A549 (cell line): ENCODE measurements around the gene TWIST2. TPM values are rescaled to one million over a fixed set of nuclear protein-coding genes. Genes with fewer than 3 reads are reported as not detected.

ENCODE experiments used
- ATAC-seq, 2 experiments: fragments of 200-7000 bp in 1 of 2; fragments of >200 bp in 1 of 2; cut with Nextera tagmentation in 1 of 2; cut with Tn5 transposase in 1 of 2; 3 replicates each; pipeline versions ENCODE4 v1.8.0 to v1.9.1; 2018 to 2020; ENCODE audit warnings: mild to moderate bottlenecking in 1 of 2, moderate library complexity in 1 of 2
- CTCF ChIA-PET: fragments of 300-600 bp; sonication (Branson Sonifier 250); formaldehyde crosslinking; extraction: SDS; loops from one replicate; lab custom pipeline; 2021; ENCODE audit warnings: antibody characterized with exemption, inconsistent platforms; lab: Yijun Ruan, JAX
- POLR2A ChIA-PET: fragments of 350-600 bp; formaldehyde crosslinking; extraction: SDS; loops from one replicate; lab custom pipeline; 2021; ENCODE audit warnings: antibody characterized with exemption, inconsistent platforms; lab: Yijun Ruan, JAX
- DNase-seq, 2 experiments: peaks; one replicate each; pipeline versions ENCODE4 v3.0.0 to v3.0.0-alpha.2; 2011 to 2016; ENCODE audit warnings: low read depth in 1 of 2, low spot score in 1 of 2
- FAIRE-seq: peaks from 2 replicates; lab custom pipeline; 2011; peaks lifted over from hg19 to GRCh38; lab: Jason Lieb, UNC
- H3K27ac ChIP-seq, 2 experiments: fragments of >200 bp; sonication (Bioruptor Twin); formaldehyde crosslinking; 3 replicates each; pipeline ENCODE4 v1.5.1; 2016 to 2017
- H3K4me1 ChIP-seq: fragments of >200 bp; sonication (Bioruptor Twin); formaldehyde crosslinking; 3 replicates; pipeline ENCODE4 v1.6.1; 2016
- H3K4me2 ChIP-seq: fragments of >200 bp; sonication (Bioruptor Twin); formaldehyde crosslinking; 3 replicates; pipeline ENCODE4 v1.6.1; 2016
- H3K4me3 ChIP-seq: fragments of >200 bp; sonication (Bioruptor Twin); formaldehyde crosslinking; 3 replicates; pipeline ENCODE4 v1.5.1; 2016
- H3K9me3 ChIP-seq: fragments of >200 bp; sonication (Bioruptor Twin); formaldehyde crosslinking; 3 replicates; pipeline ENCODE4 v1.6.1; 2016
- BCL3 ChIP-seq: fragments of >200 bp; sonication (Bioruptor Twin); formaldehyde crosslinking; IDR thresholded peaks from 3 replicates; pipeline ENCODE4 v1.6.1; 2016
- CHD2 ChIP-seq: fragments of 150-350 bp; IDR thresholded peaks from 2 replicates; pipeline ENCODE4 v1.6.1; 2014; ENCODE audit warnings: low read length; ENCODE audit not compliant: partially characterized antibody
- ELK1 ChIP-seq: fragments of 150-350 bp; IDR thresholded peaks from 2 replicates; pipeline ENCODE4 v1.6.1; 2014; ENCODE audit warnings: low read depth, mild to moderate bottlenecking, low read length
- EP300 ChIP-seq, 2 experiments: fragments of >200 bp; sonication (Bioruptor Twin); formaldehyde crosslinking; IDR thresholded peaks; 2 replicates in 1 of 2; 3 replicates in 1 of 2; pipeline ENCODE4 v1.6.1; 2016 to 2017
- ESRRA ChIP-seq: fragments of 150-350 bp; IDR thresholded peaks from 2 replicates; pipeline ENCODE4 v1.6.1; 2014; ENCODE audit warnings: mild to moderate bottlenecking, low read length, borderline replicate concordance
- GATA3 ChIP-seq: IDR thresholded peaks from 2 replicates; pipeline ENCODE4 v1.6.1; 2012; ENCODE audit warnings: borderline replicate concordance
- HEYL ChIP-seq: fragments of 250-450 bp; sonication (Bioruptor Pico); IDR thresholded peaks from 2 replicates; pipeline ENCODE4 v1.8.0; 2021; ENCODE audit warnings: mild to moderate bottlenecking, moderate library complexity
- KDM5A ChIP-seq: fragments of 200-600 bp; sonication (generic); IDR thresholded peaks from 2 replicates; pipeline ENCODE4 v1.6.1; 2016; ENCODE audit warnings: antibody characterized with exemption, mild to moderate bottlenecking
- MAFK ChIP-seq: fragments of 450-650 bp; IDR thresholded peaks from 2 replicates; pipeline ENCODE4 v1.6.1; 2014; ENCODE audit not compliant: partially characterized antibody
- MYC ChIP-seq: IDR thresholded peaks from 2 replicates; pipeline ENCODE4 v1.6.1; 2012; ENCODE audit warnings: mild to moderate bottlenecking, inconsistent platforms, low read length, improper control_type of control experiment, borderline replicate concordance
- POLR2AphosphoS2 ChIP-seq: conservative IDR thresholded peaks from 2 replicates; pipeline ENCODE4 v1.6.1; 2012; ENCODE audit warnings: low read length, improper control_type of control experiment, inconsistent platforms
- REST ChIP-seq: fragments of 200-600 bp; sonication (generic); IDR thresholded peaks from 2 replicates; pipeline ENCODE4 v1.6.1; 2016; ENCODE audit warnings: antibody characterized with exemption, mild to moderate bottlenecking, moderate library complexity
- SMC3 ChIP-seq: fragments of >200 bp; sonication (Bioruptor Twin); formaldehyde crosslinking; IDR thresholded peaks from 3 replicates; pipeline ENCODE4 v1.6.1; 2018; ENCODE audit warnings: inconsistent platforms
- TP53 ChIP-seq: fragments of 250-450 bp; sonication (Bioruptor Pico); IDR thresholded peaks from 2 replicates; pipeline ENCODE4 v1.5.0; 2021; ENCODE audit warnings: mild to moderate bottlenecking, moderate library complexity
- WGBS: methylation state at CpG from one replicate; pipeline ENCODE4 v1.1.6; 2017; ENCODE audit errors: missing lambda C conversion rate; 5-methylcytosine and 5-hydroxymethylcytosine counted together
- polyA plus RNA-seq, 4 experiments: library from polyadenylated mRNA; depleted of rRNA in 3 of 4; stranded (reverse); fragments of >200 nt; fragmentation: RNase III in 1 of 4; extraction: RNeasy Plus Mini Kit Qiagen cat#74134 plus additional on column Dnase treatment in 1 of 4; gene quantifications; 2 replicates in 3 of 4; 3 replicates in 1 of 4; pipeline ENCODE4 v1.2.3, GENCODE V29; 2011 to 2017
- TF ChIP-seq, protein P1 (sequence below): fragments of >200 bp; sonication (Bioruptor Twin); formaldehyde crosslinking; IDR thresholded peaks from 2 replicates; pipeline ENCODE4 v1.6.1; 2016
- TF ChIP-seq, protein P2 (sequence below): fragments of 450-650 bp; IDR thresholded peaks from 2 replicates; pipeline ENCODE4 v1.6.1; 2014; ENCODE audit warnings: antibody characterized with exemption

Gene TWIST2
- polyA plus RNA-seq, 2 of the 4 experiments (the other 2 are of a cell fraction) = 7.1 to 8.2 TPM

DNA sequence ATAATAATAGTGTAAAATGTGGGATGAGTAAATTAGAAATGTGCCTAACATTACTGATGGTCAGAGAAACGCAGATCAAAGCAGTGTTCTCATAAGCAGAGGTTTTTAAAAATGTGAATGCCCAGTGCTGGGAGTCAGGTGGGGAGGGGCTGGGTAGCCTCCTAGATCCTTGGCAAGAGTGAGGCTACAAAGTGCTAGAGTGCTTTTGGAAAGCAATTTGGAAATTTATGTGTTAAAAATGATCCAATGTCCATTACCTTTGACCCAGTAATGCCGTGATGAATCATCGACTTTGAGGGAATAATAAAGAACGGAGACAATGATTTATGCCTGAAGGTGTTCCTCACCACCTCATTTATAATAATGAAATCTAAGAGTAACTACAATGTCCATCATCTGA is 44.9 kb upstream of the TWIST2 start:
- DNase-seq = no peak
- Histone ChIP-seq H3K27ac (no peak overlapping the region), H3K4me2 (no peak overlapping the region), H3K4me3 (no peak overlapping the region), H3K4me1 (no peaks in the 10 kb centered on the region), H3K9me3 (peaks cover 11% of the 10 kb centered on the region)
- POLR2A ChIA-PET = no interaction called here
- TF ChIP-seq MAFK = no peak
- no peak for TF ChIP-seq CHD2
- TF ChIP-seq BCL3 = no peak
- TF ChIP-seq, protein P1, sequence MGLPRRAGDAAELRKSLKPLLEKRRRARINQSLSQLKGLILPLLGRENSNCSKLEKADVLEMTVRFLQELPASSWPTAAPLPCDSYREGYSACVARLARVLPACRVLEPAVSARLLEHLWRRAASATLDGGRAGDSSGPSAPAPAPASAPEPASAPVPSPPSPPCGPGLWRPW = no peak
- TF ChIP-seq KDM5A = no peak
- TF ChIP-seq MYC = no peak
- TF ChIP-seq HEYL (CRISPR knock-in tag) = no peak
- TF ChIP-seq ELK1 = no peak
- TF ChIP-seq TP53 = no peak
- TF ChIP-seq REST = no peak
- no peak for TF ChIP-seq ESRRA
- TF ChIP-seq, protein P2, sequence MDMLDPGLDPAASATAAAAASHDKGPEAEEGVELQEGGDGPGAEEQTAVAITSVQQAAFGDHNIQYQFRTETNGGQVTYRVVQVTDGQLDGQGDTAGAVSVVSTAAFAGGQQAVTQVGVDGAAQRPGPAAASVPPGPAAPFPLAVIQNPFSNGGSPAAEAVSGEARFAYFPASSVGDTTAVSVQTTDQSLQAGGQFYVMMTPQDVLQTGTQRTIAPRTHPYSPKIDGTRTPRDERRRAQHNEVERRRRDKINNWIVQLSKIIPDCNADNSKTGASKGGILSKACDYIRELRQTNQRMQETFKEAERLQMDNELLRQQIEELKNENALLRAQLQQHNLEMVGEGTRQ = no peak
- TF ChIP-seq EP300 (IDR thresholded peaks at IDR 0.05) = no peak
- TF ChIP-seq POLR2AphosphoS2 = no peak
- no peak for TF ChIP-seq SMC3
- WGBS = 22% methylated on average over 4 of the region's 4 CpGs
- FAIRE-seq = no peak
- ATAC-seq = no peak
- CTCF ChIA-PET = no interaction called here

DNA sequence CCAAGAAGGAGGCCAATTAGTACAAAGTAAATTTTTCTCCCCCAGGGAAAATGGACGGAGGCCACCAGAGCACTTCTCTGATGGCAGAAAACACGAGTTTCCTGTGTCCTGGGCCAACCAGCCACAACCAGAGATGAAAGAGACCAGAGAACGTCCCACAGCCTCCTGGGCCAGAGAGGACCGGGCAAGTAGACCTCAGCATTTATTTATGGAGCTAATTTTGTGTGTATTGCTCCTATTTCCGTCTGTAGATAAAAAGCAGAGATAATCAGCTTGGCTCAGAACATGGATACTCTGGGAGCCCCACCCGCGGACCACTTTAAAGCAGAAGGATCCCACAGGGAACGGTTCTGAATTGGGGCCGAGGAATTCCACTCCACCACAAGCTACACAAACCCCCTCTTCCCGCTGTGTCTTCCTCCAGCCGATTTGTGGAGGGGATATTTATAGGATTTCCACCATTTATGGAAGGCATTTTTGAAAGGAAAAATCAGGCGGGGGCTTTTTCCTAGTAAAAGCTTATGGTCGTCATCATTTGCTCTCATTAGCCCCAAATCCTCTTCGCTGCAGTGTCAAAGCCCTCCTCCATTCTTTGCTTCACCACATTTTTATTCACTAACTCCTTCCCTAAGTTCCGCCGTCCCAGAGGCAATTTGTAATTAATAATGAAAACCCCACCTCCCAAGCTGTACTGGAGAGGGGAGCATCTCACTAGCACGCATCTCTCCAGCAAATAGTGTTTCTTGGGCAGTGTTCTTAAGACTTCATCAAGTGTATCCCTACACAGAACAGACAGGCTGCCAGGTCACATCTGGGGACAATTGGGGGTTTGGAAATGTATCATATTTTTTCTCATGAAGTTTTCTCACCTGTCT is 43.7 kb upstream of the TWIST2 start:
- H3K9me3 ChIP-seq = peaks cover 19% of the 10 kb centered on the region
- WGBS = 64% methylated on average over 17 of the region's 17 CpGs
- CTCF ChIA-PET = interaction anchor here (1.6 kb wide), 1 partner anchor 19 kb away, joined by 6 read pairs; no protein-coding TSS in a partner anchor
- no peak for FAIRE-seq
- TF ChIP-seq GATA3 = no peak
- TF ChIP-seq MYC = no peak
- no peak for TF ChIP-seq CHD2
- POLR2A ChIA-PET = no interaction called here
- no peak overlapping the region for H3K4me2 ChIP-seq
- no peak overlapping the region for H3K27ac ChIP-seq
- DNase-seq = no peak
- H3K4me3 ChIP-seq = no peak overlapping the region
- ATAC-seq = no peak
- H3K4me1 ChIP-seq = no peaks in the 10 kb centered on the region
